Left ventricle myocardium superior (tissue), 1 donor: ENCODE data around the gene STPG4. TPM values are rescaled to one million over a fixed set of nuclear protein-coding genes. Genes with fewer than 3 reads are reported as not detected.
"Not testable (repeated sequence)": the region's sequence is repeated elsewhere in the genome, so short reads cannot be mapped to it uniquely, and the experiment has no call there.

Experiments
- ATAC-seq: fragments of 200-7000 bp; cut with Tn5 transposase; one replicate; pipeline ENCODE4 v1.9.1; 2020; ENCODE audit warnings: mild to moderate bottlenecking, moderate library complexity
- DNase-seq: peaks from one replicate; pipeline ENCODE4 v3.0.0-alpha.2; 2020
- intact Hi-C: fragments of 100-400 bp; cut with micrococcal nuclease; formaldehyde crosslinking; loops from one replicate; pipeline ENCODE4 v1.11.0; 2022
- total RNA-seq: library from RNA; stranded (reverse); fragmentation: NEBNext Ultra II Directional; extraction: Animal tissue kit (Norgen Biotek cat#: 25700); gene quantifications from one replicate; pipeline ENCODE4 v1.2.1, GENCODE V29; 2021
- donor health status: DM: no; HTN: yes; CAD: no; lungs with severe emphysema.

The STPG4 gene
- total RNA-seq, 1 donor from 2014 or later: not detected

GRCh38 chr2:47134386-47135090 lies 20.6 kb downstream of the STPG4 start:
- ATAC-seq: no peak
- intact Hi-C loops: no loop called here
- DNase-seq: no peak

DNA sequence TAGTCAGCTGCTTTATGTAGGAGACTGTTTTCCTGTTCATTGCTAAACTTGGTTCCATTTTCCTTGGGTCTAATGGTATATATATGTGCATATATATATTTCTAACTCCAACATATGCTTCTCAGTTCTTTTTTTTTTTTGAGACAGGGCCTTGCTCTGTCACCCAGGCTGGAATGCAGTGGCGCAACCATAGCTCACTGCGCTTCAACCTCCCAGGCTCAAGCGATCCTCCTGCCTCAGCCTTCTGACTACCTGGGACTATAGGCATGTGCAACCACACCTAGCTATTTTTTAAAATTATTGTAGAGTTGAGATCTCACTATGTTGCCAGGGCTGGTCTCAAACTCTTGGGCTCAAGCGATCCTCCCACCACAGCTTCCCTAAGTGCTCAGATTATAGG lies 22.1 kb downstream of the STPG4 start:
- ATAC-seq: no peak
- DNase-seq: no peak
- intact Hi-C loops: no loop called here

- intact Hi-C loops: no loop called here
- DNase-seq: no peak
- ATAC-seq: peak; percentile 56
Observed at GRCh38 chr2:47129191-47129706, 25.9 kb downstream of the STPG4 start.

- no peak for DNase-seq
- ATAC-seq: no peak
- intact Hi-C loops: no loop called here
Observed at GRCh38 chr2:47128705-47129104, 26.4 kb downstream of the STPG4 start.

DNA sequence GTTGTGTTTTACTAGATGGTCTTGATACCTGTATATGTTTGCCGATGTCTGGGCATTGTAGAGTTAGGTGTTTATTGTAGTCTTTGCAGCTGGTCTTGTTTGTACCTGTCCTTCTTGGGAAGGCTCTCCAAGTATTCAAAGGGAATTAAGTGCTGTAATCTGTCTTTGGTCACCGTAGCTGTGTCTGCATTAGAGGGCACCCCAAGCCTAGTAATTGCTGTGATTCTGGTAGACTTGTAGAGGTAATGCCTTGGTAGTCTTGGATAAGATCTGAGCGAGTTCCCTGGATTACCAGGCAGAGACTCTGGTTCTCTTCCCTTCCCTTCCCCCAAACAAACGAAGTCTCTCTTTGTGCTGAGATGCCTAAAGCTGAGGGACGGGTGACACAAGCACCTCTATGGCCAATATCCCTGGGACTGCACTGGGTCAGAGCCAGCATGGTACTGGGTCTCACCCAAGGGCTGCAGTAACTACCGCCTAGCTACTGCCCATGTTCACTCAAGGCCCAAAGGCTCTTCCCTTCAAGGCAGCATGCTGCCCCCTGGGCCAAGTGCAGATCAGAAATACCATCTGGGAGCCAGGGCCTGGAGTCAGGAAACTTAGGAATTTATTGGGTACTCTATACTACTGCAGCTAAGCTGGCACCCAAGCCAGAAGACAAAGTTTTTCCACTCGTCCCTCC lies 27.1 kb downstream of the STPG4 start:
- intact Hi-C loops: no loop called here
- ATAC-seq: no peak

GRCh38 chr2:47126783-47127182 lies 28.3 kb downstream of the STPG4 start:
- DNase-seq: no peak
- intact Hi-C loops: no loop called here
- no peak for ATAC-seq

More for the DNA sequence above, 27.1 kb downstream of the STPG4 start:
- DNase-seq: no peak

DNA sequence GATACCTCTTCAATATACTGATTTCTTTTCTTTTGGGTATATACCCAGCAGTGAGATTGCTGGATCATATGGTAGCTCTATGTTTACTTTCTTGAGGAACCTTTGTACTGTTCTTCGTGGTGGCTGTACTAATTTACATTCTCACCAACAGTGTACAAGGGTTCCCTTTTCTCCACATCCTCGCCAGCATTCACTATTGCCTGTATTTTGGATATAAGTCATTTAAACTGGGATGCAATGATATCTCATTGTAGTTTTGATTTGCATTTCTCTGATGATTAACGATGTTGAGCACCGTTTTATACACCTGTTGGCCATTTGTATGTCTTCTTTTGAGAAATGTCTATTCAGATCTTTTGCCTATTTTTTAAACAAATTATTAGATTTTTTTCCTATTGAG lies 30.4 kb downstream of the STPG4 start:
- DNase-seq: not testable (repeated sequence)

DNA sequence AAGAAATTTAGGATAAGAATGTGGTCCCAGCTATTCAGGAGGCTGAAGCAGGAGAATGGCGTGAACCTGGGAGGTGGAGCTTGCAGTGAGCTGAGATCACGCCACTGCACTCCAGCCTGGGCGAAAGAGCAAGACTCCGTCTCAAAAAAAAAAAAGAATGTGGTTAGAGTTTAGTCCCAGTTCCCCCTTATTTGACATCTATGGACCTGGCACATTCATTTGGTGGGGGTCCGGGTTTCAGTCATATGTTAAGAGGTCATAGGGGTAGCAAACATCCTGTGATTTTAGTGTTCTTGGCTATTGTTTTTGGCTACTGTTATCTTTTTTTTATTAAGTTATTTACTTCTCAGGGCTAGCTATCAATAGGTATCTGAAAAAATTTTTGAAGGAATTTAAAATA lies 34.7 kb downstream of the STPG4 start:
- intact Hi-C loops, DNase-seq, ATAC-seq: not testable (repeated sequence)

More for the DNA sequence above, 30.4 kb downstream of the STPG4 start:
- ATAC-seq, intact Hi-C loops: not testable (repeated sequence)

DNA sequence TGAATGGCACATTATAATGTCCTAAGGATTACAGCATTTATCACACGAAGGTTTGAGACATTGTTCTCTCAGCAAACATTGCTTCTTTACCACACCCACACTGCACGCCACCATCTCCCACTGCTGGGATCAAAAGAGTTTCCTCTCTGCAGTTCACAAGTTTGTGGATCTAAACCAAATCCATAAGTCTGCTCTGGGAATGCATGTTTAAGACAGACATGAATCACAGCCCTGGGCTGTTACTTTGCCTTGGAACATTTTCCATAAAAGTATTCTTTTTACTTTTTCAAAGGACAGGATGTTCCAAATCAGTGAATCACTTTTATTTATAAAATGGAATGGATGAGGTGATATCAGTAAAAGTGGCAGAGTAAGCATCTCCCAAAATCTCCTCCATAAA lies 36.1 kb downstream of the STPG4 start:
- no peak for DNase-seq
- intact Hi-C loops: no loop called here
- ATAC-seq: no peak

DNA sequence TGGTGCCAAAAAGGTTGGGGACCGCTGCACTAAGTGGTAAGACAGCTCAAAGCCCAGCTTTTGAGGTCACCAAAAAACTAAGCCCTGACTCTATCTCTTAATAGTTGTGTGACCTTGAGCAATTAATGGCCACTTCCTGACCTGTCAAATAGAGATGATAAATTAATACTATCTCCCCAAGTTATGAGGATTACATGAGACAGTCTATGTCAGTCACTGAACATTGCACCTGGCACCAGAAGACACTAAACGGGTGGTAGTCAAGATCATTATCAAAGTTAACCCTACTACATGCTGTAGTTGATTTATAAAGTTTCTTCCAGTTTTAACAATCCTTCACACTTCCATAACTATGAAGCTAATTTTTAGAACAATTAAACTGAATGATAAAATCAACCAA lies 36.5 kb downstream of the STPG4 start:
- intact Hi-C loops: no loop called here

DNA sequence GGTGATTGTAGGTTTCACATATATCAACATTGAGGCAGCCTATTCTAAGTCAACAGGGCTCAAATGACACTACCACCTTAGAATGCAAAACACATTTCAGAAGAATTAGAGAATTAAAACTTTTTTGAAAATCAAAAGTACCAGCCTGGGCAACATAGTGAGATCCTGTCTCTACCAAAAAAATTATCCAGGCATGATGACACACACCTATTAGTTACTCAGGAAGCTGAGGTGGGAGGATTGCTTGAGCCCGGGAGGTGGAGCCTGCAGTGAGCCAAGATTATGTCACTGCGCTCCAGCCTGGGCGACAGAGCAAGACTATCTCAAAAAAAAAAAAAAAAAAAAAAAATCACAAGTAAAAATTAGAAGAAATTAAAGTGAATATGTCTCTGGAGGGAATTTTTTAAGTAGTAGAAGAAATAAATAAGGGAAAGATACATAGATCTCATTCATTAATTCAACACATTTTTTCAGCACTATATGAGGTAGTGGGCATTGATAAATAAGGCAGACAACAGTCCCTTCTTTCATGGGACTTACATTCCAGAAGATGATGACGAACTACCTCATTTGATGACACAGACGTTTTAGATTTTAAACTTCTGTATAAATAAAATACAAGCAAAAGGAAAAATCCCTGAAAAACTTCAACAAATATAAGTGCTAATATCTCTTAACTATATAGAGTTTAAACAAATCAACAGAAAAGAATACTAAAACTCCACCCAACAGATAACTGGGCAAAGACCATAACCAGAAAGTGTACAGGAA lies 42.3 kb downstream of the STPG4 start:
- no peak for ATAC-seq
- DNase-seq: no peak
- intact Hi-C loops: no loop called here

More for the DNA sequence above, 36.5 kb downstream of the STPG4 start:
- DNase-seq (no peak), ATAC-seq (no peak)

DNA sequence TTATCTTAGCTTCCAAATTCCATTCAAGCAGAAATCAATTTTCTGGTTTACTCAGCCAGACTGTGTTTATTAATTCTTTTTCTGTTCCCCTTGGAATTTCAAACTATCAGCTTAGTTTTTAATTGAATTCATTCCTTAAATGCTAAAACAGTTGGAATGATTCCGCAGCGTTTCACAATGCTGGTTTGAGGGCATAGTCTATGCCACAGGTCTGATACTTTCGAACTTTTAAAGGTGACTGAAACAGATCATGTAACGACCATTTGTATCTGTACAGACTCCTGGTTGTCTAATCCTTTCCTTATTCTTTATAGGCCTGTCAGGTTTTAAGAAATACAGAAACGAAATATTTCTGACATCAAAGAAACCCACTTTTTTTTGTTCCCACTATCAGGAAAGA lies 45.4 kb downstream of the STPG4 start:
- ATAC-seq: no peak
- DNase-seq: no peak
- intact Hi-C loops: no loop called here

DNA sequence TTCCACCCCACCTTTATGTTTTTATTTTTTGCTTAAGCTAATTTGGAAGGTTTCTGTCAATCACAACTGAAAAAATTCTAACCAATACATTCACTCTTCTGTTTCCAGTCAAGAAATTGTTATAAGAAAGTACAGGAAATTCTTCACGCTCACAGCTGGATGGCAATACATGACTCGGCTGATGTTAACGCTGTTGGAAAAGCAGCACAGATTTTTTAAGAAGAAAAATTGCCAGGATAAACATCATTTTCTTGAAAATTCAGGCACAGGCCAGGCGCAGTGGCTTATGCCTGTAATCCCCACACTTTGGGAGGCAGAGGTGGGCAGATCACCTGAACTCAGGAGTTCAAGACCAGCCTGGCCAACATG lies 46.1 kb downstream of the STPG4 start:
- DNase-seq: no peak
- ATAC-seq: no peak
- intact Hi-C loops: no loop called here

DNA sequence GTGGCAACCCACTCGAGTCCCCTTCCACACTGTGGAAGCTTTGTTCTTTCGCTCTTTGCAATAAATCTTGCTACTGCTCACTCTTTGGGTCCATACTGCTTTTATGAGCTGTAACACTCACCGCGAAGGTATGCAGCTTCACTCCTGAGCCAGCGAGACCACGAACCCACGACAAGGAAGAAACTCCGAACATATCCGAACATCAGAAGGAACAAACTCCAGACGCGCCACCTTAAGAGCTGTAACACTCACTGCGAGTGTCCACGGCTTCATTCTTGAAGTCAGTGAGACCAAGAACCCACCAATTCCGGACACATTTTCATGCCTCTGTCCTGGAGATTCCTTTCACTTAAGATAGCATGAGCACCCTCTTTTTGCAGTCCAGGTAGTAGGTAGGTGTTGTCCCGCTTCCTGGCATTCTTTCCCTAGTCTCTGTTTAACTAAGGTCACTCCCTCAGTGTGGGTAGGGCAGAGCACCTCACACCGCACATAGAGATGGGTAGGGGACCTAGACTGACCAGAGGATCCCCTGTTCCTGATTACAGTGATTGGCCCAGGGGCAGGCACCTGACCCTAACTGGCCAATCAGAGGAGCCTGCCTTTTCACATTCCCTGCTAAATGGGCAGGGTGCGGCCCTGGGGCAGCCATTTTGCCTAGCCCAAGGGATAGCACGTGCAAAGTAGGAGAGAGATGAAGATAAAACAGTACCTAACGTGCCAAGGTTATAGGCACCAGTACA lies 46.7 kb downstream of the STPG4 start:
- DNase-seq, intact Hi-C loops, ATAC-seq: not testable (repeated sequence)

GRCh38 chr2:47107201-47107600 lies 47.9 kb downstream of the STPG4 start:
- DNase-seq, intact Hi-C loops, ATAC-seq: not testable (repeated sequence)

- DNase-seq, ATAC-seq, intact Hi-C loops: not testable (repeated sequence)
Observed at GRCh38 chr2:47106231-47106630, 48.9 kb downstream of the STPG4 start.

GRCh38 chr2:47099712-47100111 lies 55.4 kb downstream of the STPG4 start:
- ATAC-seq, intact Hi-C loops, DNase-seq: not testable (repeated sequence)

DNA sequence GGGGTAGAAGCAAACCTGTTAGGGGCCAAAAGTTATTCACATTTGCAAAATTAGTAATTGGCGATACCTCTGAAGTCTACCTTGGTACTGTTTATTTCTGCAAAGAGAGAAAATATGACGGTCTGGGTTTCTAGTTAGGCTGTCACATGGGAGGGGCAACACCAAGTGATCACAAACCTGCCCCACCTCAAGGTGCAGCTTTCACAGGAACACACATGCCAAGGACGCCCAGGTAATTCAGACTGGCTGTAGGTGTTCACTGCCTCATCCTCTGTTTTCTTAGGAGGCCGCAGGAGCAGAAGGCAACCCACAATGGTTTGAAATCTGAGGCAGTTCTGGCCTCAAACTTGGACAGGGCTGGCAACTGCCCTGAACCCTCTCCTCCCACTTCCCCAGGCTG lies 56.2 kb downstream of the STPG4 start:
- no peak for ATAC-seq
- intact Hi-C loops: no loop called here
- no peak for DNase-seq

- DNase-seq (no peak), ATAC-seq (no peak)
- intact Hi-C loops: no loop called here
Observed at GRCh38 chr2:47097563-47097962, 57.5 kb downstream of the STPG4 start.
